Measurements from ENCODE around the gene NKX6-2. TPM values are rescaled to one million over a fixed set of nuclear protein-coding genes. Genes with fewer than 3 reads are reported as not detected.
"Not testable (repeated sequence)": the region's sequence is repeated elsewhere in the genome, so short reads cannot be mapped to it uniquely, and the experiment has no call there.

NKX6-2 gene
- total RNA-seq, 4 donors from 2014 or later: not detected

GRCh38 chr10:132774902-132775863 lies 10.8 kb downstream of the NKX6-2 start:
- intact Hi-C loops (cut with DNase I): no loop called here
- TF ChIP-seq POLR2A (IDR thresholded peaks at IDR 0.05): no peak
- TF ChIP-seq, protein P1, sequence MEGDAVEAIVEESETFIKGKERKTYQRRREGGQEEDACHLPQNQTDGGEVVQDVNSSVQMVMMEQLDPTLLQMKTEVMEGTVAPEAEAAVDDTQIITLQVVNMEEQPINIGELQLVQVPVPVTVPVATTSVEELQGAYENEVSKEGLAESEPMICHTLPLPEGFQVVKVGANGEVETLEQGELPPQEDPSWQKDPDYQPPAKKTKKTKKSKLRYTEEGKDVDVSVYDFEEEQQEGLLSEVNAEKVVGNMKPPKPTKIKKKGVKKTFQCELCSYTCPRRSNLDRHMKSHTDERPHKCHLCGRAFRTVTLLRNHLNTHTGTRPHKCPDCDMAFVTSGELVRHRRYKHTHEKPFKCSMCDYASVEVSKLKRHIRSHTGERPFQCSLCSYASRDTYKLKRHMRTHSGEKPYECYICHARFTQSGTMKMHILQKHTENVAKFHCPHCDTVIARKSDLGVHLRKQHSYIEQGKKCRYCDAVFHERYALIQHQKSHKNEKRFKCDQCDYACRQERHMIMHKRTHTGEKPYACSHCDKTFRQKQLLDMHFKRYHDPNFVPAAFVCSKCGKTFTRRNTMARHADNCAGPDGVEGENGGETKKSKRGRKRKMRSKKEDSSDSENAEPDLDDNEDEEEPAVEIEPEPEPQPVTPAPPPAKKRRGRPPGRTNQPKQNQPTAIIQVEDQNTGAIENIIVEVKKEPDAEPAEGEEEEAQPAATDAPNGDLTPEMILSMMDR (IDR thresholded peaks at IDR 0.05): no peak
- no peak for DNase-seq
- H3K27me3 ChIP-seq: no peaks in the 10 kb centered on the region
- no peaks in the 10 kb centered on the region for H3K4me1 ChIP-seq
- no peak overlapping the region for H3K4me3 ChIP-seq (replicated peaks in 1 of 3)
- H3K9me3 ChIP-seq: no peaks in the 10 kb centered on the region
- peaks cover 0 to 4% of the 10 kb centered on the region in 2 donors for H3K36me3 ChIP-seq
- WGBS, 2 donors: 81 to 90% methylated on average over 4 to 15 of the region's 22 CpGs
- H3K27ac ChIP-seq: no peak overlapping the region

DNA sequence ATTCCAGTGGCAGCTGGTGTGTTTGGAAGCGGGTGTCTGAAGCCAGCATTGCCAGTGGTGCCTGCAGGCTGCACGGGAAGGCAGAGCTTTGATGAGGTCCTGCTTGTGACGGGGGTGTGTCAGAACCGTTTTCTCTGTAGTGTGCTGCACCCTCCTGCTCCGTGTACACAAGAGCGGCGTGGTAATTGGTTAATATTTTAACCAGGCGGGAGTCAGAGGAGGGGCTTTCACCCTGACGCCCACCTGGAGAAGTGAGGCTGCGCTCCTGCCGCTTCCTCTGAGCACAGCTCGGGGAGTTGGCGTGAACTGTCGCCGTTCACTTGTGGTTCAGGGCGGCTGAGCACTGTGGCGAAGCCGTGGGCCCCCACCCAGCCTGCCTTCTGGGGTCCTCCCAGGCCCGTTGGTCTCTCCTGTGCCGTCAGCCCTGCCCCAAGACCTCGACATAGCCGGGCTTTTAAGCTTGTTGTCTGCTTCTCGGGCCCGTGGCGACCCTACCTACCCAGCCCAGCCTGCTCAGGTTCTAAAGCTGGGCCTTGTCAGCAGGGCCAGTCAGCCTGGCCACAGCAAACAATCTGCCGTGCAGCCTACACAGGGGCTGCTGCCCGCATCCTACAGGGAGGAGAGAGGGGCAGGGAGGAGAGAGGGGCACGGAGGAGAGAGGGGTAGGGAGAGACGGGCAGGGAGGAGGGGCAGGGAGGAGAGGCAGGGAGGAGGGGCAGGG lies 11.6 kb downstream of the NKX6-2 start:
- TF ChIP-seq, protein P1 (IDR thresholded peaks at IDR 0.05): no peak
- TF ChIP-seq POLR2A (IDR thresholded peaks at IDR 0.05): no peak

DNA sequence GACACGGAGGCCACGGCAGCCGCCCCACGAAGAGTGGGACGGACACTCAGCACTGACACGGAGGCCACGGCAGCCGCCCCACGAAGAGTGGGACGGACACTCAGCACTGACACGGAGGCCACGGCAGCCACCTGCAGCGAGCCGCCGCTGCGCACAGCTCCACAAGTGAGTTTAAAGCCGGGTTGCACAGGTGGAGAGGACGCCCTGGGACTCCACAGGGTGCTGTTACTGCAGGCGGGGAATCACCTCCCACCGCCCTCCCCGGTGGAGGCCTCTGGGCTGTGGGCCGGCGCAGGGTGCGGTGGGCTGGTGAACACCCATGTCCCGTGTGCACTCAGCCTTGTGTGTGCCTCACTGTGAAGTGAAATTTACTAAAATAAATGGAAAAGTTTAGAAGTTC lies 13.1 kb downstream of the NKX6-2 start:
- H3K4me3 ChIP-seq (replicated peaks in 1 of 3); H3K36me3 ChIP-seq: not testable (repeated sequence)

More for the DNA sequence above, 11.6 kb downstream of the NKX6-2 start:
- no peaks in the 10 kb centered on the region for H3K27me3 ChIP-seq
- intact Hi-C loops (cut with DNase I): no loop called here
- no peaks in the 10 kb centered on the region for H3K4me1 ChIP-seq
- no peak for DNase-seq
- H3K4me3 ChIP-seq (replicated peaks in 1 of 3): no peak overlapping the region
- no peak overlapping the region for H3K27ac ChIP-seq
- H3K36me3 ChIP-seq: peaks cover 0 to 4% of the 10 kb centered on the region in 2 donors
- WGBS, 2 donors: 73 to 80% methylated on average over 11 to 24 of the region's 29 CpGs
- no peaks in the 10 kb centered on the region for H3K9me3 ChIP-seq

DNA sequence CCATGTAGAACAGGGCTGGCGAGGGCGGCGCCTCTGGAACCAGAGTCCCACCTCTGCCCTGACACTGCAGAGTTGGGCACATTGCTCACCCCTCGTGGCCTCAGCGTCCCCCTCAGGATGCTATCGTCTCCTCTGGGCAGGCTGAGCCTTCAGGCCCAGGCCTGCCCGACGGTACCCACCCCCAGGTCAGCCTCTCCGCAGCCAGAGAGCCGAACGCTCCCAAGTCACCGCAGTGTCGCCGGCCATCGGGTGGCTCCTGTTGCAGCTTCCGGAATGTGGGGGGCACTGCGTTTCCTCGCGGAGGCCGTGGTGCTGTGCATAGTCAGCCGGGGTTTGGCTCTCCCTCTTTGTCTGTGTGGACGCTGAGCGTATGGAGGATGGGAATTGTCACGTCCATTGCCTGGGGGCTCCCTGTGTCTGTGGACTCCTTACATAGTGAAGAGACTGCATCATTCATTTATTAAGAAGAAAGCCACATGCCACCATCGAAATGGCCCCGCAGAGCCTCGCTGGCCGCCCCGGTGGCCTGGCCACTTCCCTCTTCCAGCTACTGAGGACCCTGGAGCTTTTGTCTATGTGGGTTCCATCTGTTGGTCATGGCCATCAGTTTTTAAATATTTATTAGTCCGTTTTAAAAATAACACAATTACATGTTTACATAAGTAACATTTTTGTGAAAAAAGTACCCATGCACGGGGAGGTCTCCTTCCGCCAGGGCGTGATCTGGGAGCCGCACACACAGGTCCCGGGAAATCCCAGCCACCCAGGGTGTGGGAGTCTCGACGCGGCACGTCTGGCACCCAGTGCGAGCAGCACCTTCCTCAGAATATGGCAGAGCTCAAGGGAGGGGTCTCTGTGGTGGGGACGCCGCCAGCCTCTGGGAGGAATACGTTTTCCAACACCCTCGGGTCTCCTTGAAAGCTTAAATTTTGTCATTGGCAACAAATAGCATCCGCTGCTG lies 15.6 kb downstream of the NKX6-2 start:
- Histone ChIP-seq H3K36me3 (no peaks in the 10 kb centered on the region), H3K4me3 (replicated peaks in 1 of 3) (no peak overlapping the region), H3K27me3 (no peaks in the 10 kb centered on the region), H3K9me3 (no peaks in the 10 kb centered on the region), H3K27ac (no peak overlapping the region), H3K4me1 (no peaks in the 10 kb centered on the region)
- DNase-seq: no peak
- WGBS, 2 donors: 97% methylated on average over 39 to 44 of the region's 45 CpGs
- intact Hi-C loops (cut with DNase I): no loop called here
- TF ChIP-seq POLR2A (IDR thresholded peaks at IDR 0.05): no peak
- TF ChIP-seq, protein P1 (IDR thresholded peaks at IDR 0.05): no peak

More for the DNA sequence above, 13.1 kb downstream of the NKX6-2 start:
- H3K9me3 ChIP-seq; DNase-seq; H3K27me3 ChIP-seq; intact Hi-C loops (cut with DNase I); H3K4me1 ChIP-seq; H3K27ac ChIP-seq: not testable (repeated sequence)
- 96 to 98% methylated on average over 8 to 13 of the region's 25 CpGs for WGBS, 2 donors

All from thyroid gland (tissue), 4 donors.